HUDEP-2 (cell line): ENCODE data around the gene TMEM132D.

Experiments
- DNase-seq, 76 experiments: peaks; one replicate each; lab custom pipeline; 2025; ENCODE audit not compliant: unreplicated experiment in 76 of 76; lab: John Stamatoyannopoulos, UW

Gene TMEM132D

GRCh38 chr12:129873833-129874208, 30.0 kb downstream of the TMEM132D start:
- DNase-seq, result no peak

- no peak for DNase-seq
Observed at GRCh38 chr12:129873111-129873832, 30.6 kb downstream of the TMEM132D start.

- DNase-seq, result no peak
Observed at GRCh38 chr12:129871991-129872972, 31.5 kb downstream of the TMEM132D start.

GRCh38 chr12:129870796-129871195, 33.0 kb downstream of the TMEM132D start:
- DNase-seq, result no peak

GRCh38 chr12:129870136-129870535, 33.7 kb downstream of the TMEM132D start:
- no peak for DNase-seq

- no peak for DNase-seq
Observed at GRCh38 chr12:129868575-129868974, 35.2 kb downstream of the TMEM132D start.

GRCh38 chr12:129863938-129864337, 39.9 kb downstream of the TMEM132D start:
- no peak for DNase-seq

GRCh38 chr12:129862561-129863175, 41.2 kb downstream of the TMEM132D start:
- DNase-seq, result no peak

- no peak for DNase-seq
Observed at GRCh38 chr12:129861951-129862350, 41.9 kb downstream of the TMEM132D start.

GRCh38 chr12:129854591-129854990, 49.2 kb downstream of the TMEM132D start:
- DNase-seq, result no peak

- no peak for DNase-seq
Observed at GRCh38 chr12:129851296-129851695, 52.5 kb downstream of the TMEM132D start.

- no peak for DNase-seq
Observed at GRCh38 chr12:129848876-129849275, 54.9 kb downstream of the TMEM132D start.

- no peak for DNase-seq
Observed at GRCh38 chr12:129847063-129847462, 56.8 kb downstream of the TMEM132D start.

GRCh38 chr12:129844662-129845220, 59.1 kb downstream of the TMEM132D start:
- DNase-seq, result no peak

GRCh38 chr12:129841251-129841650, 62.6 kb downstream of the TMEM132D start:
- no peak for DNase-seq

- no peak for DNase-seq
Observed at GRCh38 chr12:129840145-129840884, 63.5 kb downstream of the TMEM132D start.

GRCh38 chr12:129839679-129840078, 64.1 kb downstream of the TMEM132D start:
- DNase-seq, result no peak

GRCh38 chr12:129831294-129831693, 72.5 kb downstream of the TMEM132D start:
- DNase-seq, result no peak

- DNase-seq, result no peak
Observed at GRCh38 chr12:129830796-129831195, 73.0 kb downstream of the TMEM132D start.

GRCh38 chr12:129827866-129828384, 75.9 kb downstream of the TMEM132D start:
- no peak for DNase-seq
